ENCODE measurements around the gene DLAT.
A peak's percentile ranks its signal among the peaks of the same experiment; 100 is the strongest.

DNA sequence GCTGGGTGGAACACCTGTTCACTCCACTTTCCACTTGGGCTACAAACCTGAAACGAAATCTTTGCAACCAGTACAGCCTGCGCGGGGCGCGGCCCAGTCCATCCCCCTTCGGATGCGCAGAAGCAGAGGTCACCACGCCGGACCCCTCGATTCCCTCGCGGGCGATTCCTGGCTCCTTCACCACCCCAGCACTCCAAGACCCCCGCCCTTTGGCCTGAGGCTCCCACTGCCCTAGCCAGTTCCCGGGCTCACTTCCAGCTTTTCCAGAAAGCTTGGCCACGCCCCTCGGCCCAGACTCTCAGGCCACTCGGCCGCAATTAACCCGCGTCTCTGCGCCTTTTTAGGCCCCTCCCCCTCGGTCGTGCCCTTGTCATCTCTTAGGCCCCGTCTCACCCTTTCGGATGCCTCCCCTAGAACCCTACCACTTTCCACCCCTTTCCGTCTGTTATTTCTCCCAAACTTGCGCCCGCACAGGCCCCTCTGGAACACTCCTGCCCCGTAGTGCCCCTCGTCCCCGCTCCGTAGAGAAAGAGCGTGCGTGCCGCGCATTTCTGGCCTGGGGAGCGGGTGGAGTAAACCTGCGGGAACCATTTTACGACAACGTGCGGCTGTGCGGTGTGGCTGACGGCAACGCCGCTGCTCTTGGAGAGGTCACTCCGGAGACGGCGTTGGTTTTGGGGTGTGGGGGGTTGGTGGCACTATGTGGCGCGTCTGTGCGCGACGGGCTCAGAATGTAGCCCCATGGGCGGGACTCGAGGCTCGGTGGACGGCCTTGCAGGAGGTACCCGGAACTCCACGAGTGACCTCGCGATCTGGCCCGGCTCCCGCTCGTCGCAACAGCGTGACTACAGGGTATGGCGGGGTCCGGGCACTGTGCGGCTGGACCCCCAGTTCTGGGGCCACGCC lies at the start of gene DLAT:
- TF ChIP-seq, protein P1, sequence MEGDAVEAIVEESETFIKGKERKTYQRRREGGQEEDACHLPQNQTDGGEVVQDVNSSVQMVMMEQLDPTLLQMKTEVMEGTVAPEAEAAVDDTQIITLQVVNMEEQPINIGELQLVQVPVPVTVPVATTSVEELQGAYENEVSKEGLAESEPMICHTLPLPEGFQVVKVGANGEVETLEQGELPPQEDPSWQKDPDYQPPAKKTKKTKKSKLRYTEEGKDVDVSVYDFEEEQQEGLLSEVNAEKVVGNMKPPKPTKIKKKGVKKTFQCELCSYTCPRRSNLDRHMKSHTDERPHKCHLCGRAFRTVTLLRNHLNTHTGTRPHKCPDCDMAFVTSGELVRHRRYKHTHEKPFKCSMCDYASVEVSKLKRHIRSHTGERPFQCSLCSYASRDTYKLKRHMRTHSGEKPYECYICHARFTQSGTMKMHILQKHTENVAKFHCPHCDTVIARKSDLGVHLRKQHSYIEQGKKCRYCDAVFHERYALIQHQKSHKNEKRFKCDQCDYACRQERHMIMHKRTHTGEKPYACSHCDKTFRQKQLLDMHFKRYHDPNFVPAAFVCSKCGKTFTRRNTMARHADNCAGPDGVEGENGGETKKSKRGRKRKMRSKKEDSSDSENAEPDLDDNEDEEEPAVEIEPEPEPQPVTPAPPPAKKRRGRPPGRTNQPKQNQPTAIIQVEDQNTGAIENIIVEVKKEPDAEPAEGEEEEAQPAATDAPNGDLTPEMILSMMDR (IDR thresholded peaks at IDR 0.05 in 2 of 3, conservative IDR thresholded peaks at IDR 0.05 in 1 of 3; ENCODE audit: borderline replicate concordance in 1 of 3, insufficient read depth in 1 of 3, low read depth in 2 of 3, low read length in 2 of 3): no peak
- TF ChIP-seq YY1 (IDR thresholded peaks at IDR 0.05; ENCODE audit: extremely low read depth, insufficient replicate concordance, low read depth, low read length): peak; percentile 28
- peak; percentile 79 for TF ChIP-seq POLR2AphosphoS5 (IDR thresholded peaks at IDR 0.05; ENCODE audit: low read depth, low read length)
- no peak for TF ChIP-seq CBX3 (IDR thresholded peaks at IDR 0.05; ENCODE audit: low read depth)

All from HCT116 (cell line).